Tibial artery (tissue), 4 donors: Measurements from ENCODE around the gene MED26.

Experiments
- DNase-seq, 2 donors: peaks; one replicate each; pipeline ENCODE4 v3.0.0-alpha.2; 2019
- H3K27ac ChIP-seq, 2 donors: fragments of 200-600 bp; sonication (generic) in 1 of 2; 1 replicate in 1 of 2; 2 replicates in 1 of 2; pipeline ENCODE4 v1.5.1; 2018 to 2019; ENCODE audit warnings: mild to moderate bottlenecking in 1 of 2
- H3K27me3 ChIP-seq, 2 donors: fragments of 200-600 bp; sonication (generic) in 1 of 2; one replicate each; pipeline versions ENCODE4 v1.5.1 to v1.6.0; 2016 to 2019
- H3K36me3 ChIP-seq, 3 donors: fragments of 200-600 bp; sonication (generic) in 2 of 3; one replicate each; pipeline ENCODE4 v1.5.1; 2016 to 2019; ENCODE audit warnings: mild to moderate bottlenecking in 2 of 3
- H3K4me1 ChIP-seq, 4 donors: fragments of 200-600 bp; sonication (generic) in 2 of 4; 1 replicate in 3 of 4; 2 replicates in 1 of 4; pipeline ENCODE4 v1.5.1; 2016 to 2019
- H3K4me3 ChIP-seq, 2 donors: fragments of 200-600 bp; sonication (generic) in 1 of 2; 1 replicate in 1 of 2; 2 replicates in 1 of 2; pipeline ENCODE4 v1.5.1; 2018 to 2019; ENCODE audit warnings: mild to moderate bottlenecking in 2 of 2
- H3K9me3 ChIP-seq, 3 donors: fragments of 200-600 bp; sonication (generic) in 1 of 3; one replicate each; pipeline ENCODE4 v1.5.1; 2016 to 2019
- CTCF ChIP-seq, 2 experiments: fragments of 200-600 bp in 1 of 2; fragments of 450-650 bp in 1 of 2; IDR thresholded peaks; one replicate each; pipeline ENCODE4 v1.5.1; 2017 to 2019; ENCODE audit warnings: antibody characterized with exemption in 2 of 2, mild to moderate bottlenecking in 1 of 2, moderate library complexity in 1 of 2
- intact Hi-C: fragments of 100-400 bp; cut with DNase I; formaldehyde crosslinking; loops from one replicate; pipeline ENCODE4 v1.15.0; 2023; ENCODE audit warnings: low total_unique reads

Gene MED26

GRCh38 chr19:16575282-16575681 lies 52.7 kb downstream of the MED26 start:
- H3K27ac ChIP-seq, result no peak overlapping the region
- intact Hi-C loops, result no loop called here
- H3K4me3 ChIP-seq, result no peak overlapping the region
- H3K4me1 ChIP-seq, result peaks cover 0 to 39% (median 33%) of the 10 kb centered on the region in 4 donors
- H3K9me3 ChIP-seq, result no peaks in the 10 kb centered on the region
- H3K27me3 ChIP-seq, result no peaks in the 10 kb centered on the region
- no peak for DNase-seq
- TF ChIP-seq CTCF (IDR thresholded peaks at IDR 0.05), result no peak
- H3K36me3 ChIP-seq, result peaks cover 24 to 41% (median 37%) of the 10 kb centered on the region in 3 donors

GRCh38 chr19:16573925-16574324 lies 54.1 kb downstream of the MED26 start:
- H3K9me3 ChIP-seq, result no peaks in the 10 kb centered on the region
- H3K36me3 ChIP-seq, result peaks cover 24 to 38% (median 37%) of the 10 kb centered on the region in 3 donors
- H3K27ac ChIP-seq, result peak overlapping the region in 1 of 2 donors; percentile 85
- peaks cover 0 to 46% (median 36%) of the 10 kb centered on the region in 4 donors for H3K4me1 ChIP-seq
- intact Hi-C loops, result loop anchor here (2.0 kb wide), 1 partner anchor 53 kb away; no protein-coding TSS in a partner anchor
- H3K4me3 ChIP-seq, result peak overlapping the region; percentile 70 to 78
- H3K27me3 ChIP-seq, result no peaks in the 10 kb centered on the region
- TF ChIP-seq CTCF (IDR thresholded peaks at IDR 0.05), result no peak
- DNase-seq, result no peak

GRCh38 chr19:16573296-16573695 lies 54.7 kb downstream of the MED26 start:
- Histone ChIP-seq H3K36me3 (peaks cover 24 to 36% (median 35%) of the 10 kb centered on the region in 3 donors), H3K27ac (peak overlapping the region; percentile 85 to 86)
- intact Hi-C loops, result loop anchor here (2.0 kb wide), 1 partner anchor 54 kb away; no protein-coding TSS in a partner anchor

GRCh38 chr19:16572332-16573211 lies 55.4 kb downstream of the MED26 start, which contains the start of gene SLC35E1:
Gene SLC35E1 (minus strand): TSS chr19:16572415. CDS start chr19:16572364, 51 bp downstream.
- peak; percentile 95 to 98 for DNase-seq
- Histone ChIP-seq H3K9me3 (no peaks in the 10 kb centered on the region), H3K27ac (peak within 1 kb of the TSS; percentile 85 to 86), H3K27me3 (no peaks in the 10 kb centered on the region), H3K4me3 (peak within 1 kb of the TSS; percentile 70 to 78), H3K36me3 (peaks cover 24 to 36% (median 34%) of the 10 kb centered on the region in 3 donors), H3K4me1 (peaks cover 0 to 46% (median 36%) of the 10 kb centered on the region in 4 donors)
- no peak for TF ChIP-seq CTCF (IDR thresholded peaks at IDR 0.05)
- intact Hi-C loops, result loop anchor here (2.0 kb wide), 1 partner anchor 54 kb away; no protein-coding TSS in a partner anchor

More at GRCh38 chr19:16573296-16573695, 54.7 kb downstream of the MED26 start:
- DNase-seq, result no peak
- Histone ChIP-seq H3K4me3 (peak overlapping the region; percentile 70 to 78), H3K27me3 (no peaks in the 10 kb centered on the region), H3K9me3 (no peaks in the 10 kb centered on the region), H3K4me1 (peaks cover 0 to 46% (median 36%) of the 10 kb centered on the region in 4 donors)
- TF ChIP-seq CTCF (IDR thresholded peaks at IDR 0.05), result no peak

GRCh38 chr19:16571822-16572331 lies 56.1 kb downstream of the MED26 start:
- H3K27me3 ChIP-seq, result no peaks in the 10 kb centered on the region
- no peak for DNase-seq
- intact Hi-C loops, result loop anchor here (2.0 kb wide), 1 partner anchor 55 kb away; no protein-coding TSS in a partner anchor
- no peak for TF ChIP-seq CTCF (IDR thresholded peaks at IDR 0.05)
- H3K4me3 ChIP-seq, result peak overlapping the region; percentile 70 to 78
- H3K27ac ChIP-seq, result peak overlapping the region; percentile 73 to 76
- H3K36me3 ChIP-seq, result peaks cover 20 to 35% (median 34%) of the 10 kb centered on the region in 3 donors
- H3K4me1 ChIP-seq, result peaks cover 0 to 46% (median 36%) of the 10 kb centered on the region in 4 donors
- H3K9me3 ChIP-seq, result no peaks in the 10 kb centered on the region
